Measurements from ENCODE around the gene TBCK. TPM values are rescaled to one million over a fixed set of nuclear protein-coding genes. Genes with fewer than 3 reads are reported as not detected.

TBCK gene
- total and polyA plus RNA-seq, 2 experiments from 2014 or later = 13.9 to 28.9 TPM

DNA sequence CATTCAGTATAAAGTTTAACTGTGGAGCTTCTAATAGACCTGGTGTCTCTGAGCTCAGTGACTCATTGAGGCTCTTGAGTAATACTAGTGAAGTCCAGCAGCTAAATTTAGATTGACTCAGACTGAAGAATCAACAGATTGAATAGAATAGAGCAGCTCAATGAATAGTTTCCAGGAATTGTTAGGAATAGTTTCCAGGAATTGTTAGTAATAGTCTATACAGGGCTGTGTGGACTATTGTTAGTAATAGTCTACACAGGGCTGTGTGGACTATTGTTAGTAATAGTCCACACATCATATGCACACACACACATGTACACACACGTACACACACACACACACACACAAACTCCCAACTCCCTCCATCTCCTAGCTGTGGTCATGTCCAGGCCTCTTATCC, 49.6 kb upstream of the TBCK start:
- TF ChIP-seq ZNF114 (CRISPR knock-in tag; IDR thresholded peaks at IDR 0.05) (no peak), STAT1 (IDR thresholded peaks at IDR 0.05; ENCODE audit: unreplicated experiment) (no peak), EZH2phosphoT487 (IDR thresholded peaks at IDR 0.05; ENCODE audit: unreplicated experiment) (no peak), CREB1 (CRISPR knock-in tag; IDR thresholded peaks at IDR 0.05; ENCODE audit: low read depth) (no peak), POLR2AphosphoS5 (IDR thresholded peaks at IDR 0.05; ENCODE audit: low read depth) (no peak), NANOG (IDR thresholded peaks at IDR 0.05; ENCODE audit: borderline replicate concordance) (no peak), ZNF331 (CRISPR knock-in tag; IDR thresholded peaks at IDR 0.05; ENCODE audit: low read depth) (no peak), EZH2 (IDR thresholded peaks at IDR 0.05; ENCODE audit: low read depth, unreplicated experiment) (no peak), JUNB (IDR thresholded peaks at IDR 0.05; ENCODE audit: unreplicated experiment) (no peak)
- TF ChIP-seq, protein P1, sequence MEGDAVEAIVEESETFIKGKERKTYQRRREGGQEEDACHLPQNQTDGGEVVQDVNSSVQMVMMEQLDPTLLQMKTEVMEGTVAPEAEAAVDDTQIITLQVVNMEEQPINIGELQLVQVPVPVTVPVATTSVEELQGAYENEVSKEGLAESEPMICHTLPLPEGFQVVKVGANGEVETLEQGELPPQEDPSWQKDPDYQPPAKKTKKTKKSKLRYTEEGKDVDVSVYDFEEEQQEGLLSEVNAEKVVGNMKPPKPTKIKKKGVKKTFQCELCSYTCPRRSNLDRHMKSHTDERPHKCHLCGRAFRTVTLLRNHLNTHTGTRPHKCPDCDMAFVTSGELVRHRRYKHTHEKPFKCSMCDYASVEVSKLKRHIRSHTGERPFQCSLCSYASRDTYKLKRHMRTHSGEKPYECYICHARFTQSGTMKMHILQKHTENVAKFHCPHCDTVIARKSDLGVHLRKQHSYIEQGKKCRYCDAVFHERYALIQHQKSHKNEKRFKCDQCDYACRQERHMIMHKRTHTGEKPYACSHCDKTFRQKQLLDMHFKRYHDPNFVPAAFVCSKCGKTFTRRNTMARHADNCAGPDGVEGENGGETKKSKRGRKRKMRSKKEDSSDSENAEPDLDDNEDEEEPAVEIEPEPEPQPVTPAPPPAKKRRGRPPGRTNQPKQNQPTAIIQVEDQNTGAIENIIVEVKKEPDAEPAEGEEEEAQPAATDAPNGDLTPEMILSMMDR (conservative IDR thresholded peaks at IDR 0.05; ENCODE audit: low read depth in 2 of 2) = no peak
- TF ChIP-seq, protein P2, sequence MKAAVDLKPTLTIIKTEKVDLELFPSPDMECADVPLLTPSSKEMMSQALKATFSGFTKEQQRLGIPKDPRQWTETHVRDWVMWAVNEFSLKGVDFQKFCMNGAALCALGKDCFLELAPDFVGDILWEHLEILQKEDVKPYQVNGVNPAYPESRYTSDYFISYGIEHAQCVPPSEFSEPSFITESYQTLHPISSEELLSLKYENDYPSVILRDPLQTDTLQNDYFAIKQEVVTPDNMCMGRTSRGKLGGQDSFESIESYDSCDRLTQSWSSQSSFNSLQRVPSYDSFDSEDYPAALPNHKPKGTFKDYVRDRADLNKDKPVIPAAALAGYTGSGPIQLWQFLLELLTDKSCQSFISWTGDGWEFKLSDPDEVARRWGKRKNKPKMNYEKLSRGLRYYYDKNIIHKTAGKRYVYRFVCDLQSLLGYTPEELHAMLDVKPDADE (IDR thresholded peaks at IDR 0.05) = no peak
- TF ChIP-seq, protein P3, sequence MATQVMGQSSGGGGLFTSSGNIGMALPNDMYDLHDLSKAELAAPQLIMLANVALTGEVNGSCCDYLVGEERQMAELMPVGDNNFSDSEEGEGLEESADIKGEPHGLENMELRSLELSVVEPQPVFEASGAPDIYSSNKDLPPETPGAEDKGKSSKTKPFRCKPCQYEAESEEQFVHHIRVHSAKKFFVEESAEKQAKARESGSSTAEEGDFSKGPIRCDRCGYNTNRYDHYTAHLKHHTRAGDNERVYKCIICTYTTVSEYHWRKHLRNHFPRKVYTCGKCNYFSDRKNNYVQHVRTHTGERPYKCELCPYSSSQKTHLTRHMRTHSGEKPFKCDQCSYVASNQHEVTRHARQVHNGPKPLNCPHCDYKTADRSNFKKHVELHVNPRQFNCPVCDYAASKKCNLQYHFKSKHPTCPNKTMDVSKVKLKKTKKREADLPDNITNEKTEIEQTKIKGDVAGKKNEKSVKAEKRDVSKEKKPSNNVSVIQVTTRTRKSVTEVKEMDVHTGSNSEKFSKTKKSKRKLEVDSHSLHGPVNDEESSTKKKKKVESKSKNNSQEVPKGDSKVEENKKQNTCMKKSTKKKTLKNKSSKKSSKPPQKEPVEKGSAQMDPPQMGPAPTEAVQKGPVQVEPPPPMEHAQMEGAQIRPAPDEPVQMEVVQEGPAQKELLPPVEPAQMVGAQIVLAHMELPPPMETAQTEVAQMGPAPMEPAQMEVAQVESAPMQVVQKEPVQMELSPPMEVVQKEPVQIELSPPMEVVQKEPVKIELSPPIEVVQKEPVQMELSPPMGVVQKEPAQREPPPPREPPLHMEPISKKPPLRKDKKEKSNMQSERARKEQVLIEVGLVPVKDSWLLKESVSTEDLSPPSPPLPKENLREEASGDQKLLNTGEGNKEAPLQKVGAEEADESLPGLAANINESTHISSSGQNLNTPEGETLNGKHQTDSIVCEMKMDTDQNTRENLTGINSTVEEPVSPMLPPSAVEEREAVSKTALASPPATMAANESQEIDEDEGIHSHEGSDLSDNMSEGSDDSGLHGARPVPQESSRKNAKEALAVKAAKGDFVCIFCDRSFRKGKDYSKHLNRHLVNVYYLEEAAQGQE (IDR thresholded peaks at IDR 0.05; ENCODE audit: unreplicated experiment) = no peak
- TF ChIP-seq, protein P4, sequence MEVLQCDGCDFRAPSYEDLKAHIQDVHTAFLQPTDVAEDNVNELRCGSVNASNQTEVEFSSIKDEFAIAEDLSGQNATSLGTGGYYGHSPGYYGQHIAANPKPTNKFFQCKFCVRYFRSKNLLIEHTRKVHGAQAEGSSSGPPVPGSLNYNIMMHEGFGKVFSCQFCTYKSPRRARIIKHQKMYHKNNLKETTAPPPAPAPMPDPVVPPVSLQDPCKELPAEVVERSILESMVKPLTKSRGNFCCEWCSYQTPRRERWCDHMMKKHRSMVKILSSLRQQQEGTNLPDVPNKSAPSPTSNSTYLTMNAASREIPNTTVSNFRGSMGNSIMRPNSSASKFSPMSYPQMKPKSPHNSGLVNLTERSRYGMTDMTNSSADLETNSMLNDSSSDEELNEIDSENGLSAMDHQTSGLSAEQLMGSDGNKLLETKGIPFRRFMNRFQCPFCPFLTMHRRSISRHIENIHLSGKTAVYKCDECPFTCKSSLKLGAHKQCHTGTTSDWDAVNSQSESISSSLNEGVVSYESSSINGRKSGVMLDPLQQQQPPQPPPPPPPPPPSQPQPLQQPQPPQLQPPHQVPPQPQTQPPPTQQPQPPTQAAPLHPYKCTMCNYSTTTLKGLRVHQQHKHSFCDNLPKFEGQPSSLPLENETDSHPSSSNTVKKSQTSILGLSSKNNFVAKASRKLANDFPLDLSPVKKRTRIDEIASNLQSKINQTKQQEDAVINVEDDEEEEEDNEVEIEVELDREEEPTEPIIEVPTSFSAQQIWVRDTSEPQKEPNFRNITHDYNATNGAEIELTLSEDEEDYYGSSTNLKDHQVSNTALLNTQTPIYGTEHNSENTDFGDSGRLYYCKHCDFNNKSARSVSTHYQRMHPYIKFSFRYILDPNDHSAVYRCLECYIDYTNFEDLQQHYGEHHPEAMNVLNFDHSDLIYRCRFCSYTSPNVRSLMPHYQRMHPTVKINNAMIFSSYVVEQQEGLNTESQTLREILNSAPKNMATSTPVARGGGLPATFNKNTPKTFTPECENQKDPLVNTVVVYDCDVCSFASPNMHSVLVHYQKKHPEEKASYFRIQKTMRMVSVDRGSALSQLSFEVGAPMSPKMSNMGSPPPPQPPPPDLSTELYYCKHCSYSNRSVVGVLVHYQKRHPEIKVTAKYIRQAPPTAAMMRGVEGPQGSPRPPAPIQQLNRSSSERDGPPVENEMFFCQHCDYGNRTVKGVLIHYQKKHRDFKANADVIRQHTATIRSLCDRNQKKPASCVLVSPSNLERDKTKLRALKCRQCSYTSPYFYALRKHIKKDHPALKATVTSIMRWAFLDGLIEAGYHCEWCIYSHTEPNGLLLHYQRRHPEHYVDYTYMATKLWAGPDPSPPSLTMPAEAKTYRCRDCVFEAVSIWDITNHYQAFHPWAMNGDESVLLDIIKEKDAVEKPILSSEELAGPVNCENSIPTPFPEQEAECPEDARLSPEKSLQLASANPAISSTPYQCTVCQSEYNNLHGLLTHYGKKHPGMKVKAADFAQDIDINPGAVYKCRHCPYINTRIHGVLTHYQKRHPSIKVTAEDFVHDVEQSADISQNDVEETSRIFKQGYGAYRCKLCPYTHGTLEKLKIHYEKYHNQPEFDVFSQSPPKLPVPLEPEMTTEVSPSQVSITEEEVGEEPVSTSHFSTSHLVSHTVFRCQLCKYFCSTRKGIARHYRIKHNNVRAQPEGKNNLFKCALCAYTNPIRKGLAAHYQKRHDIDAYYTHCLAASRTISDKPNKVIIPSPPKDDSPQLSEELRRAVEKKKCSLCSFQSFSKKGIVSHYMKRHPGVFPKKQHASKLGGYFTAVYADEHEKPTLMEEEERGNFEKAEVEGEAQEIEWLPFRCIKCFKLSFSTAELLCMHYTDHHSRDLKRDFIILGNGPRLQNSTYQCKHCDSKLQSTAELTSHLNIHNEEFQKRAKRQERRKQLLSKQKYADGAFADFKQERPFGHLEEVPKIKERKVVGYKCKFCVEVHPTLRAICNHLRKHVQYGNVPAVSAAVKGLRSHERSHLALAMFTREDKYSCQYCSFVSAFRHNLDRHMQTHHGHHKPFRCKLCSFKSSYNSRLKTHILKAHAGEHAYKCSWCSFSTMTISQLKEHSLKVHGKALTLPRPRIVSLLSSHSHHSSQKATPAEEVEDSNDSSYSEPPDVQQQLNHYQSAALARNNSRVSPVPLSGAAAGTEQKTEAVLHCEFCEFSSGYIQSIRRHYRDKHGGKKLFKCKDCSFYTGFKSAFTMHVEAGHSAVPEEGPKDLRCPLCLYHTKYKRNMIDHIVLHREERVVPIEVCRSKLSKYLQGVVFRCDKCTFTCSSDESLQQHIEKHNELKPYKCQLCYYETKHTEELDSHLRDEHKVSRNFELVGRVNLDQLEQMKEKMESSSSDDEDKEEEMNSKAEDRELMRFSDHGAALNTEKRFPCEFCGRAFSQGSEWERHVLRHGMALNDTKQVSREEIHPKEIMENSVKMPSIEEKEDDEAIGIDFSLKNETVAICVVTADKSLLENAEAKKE (CRISPR knock-in tag; IDR thresholded peaks at IDR 0.05) = no peak
- ATAC-seq (no peak), DNase-seq (ENCODE audit: low spot score) (no peak)
- Histone ChIP-seq H3F3A (replicated peaks; ENCODE audit: low read depth) (no peaks in the 10 kb centered on the region), H3K9me2 (ENCODE audit: insufficient read depth) (no peaks in the 10 kb centered on the region), H3K4me2 (no peak overlapping the region), H3K4me3 (no peak overlapping the region), H3K4me1 (ENCODE audit: insufficient read depth) (no peaks in the 10 kb centered on the region), H3K36me3 (ENCODE audit: insufficient read depth) (no peaks in the 10 kb centered on the region), H3K79me2 (replicated peaks; ENCODE audit: insufficient read depth) (no peaks in the 10 kb centered on the region), H2AFZ (no peak overlapping the region), H3K27me3 (ENCODE audit: insufficient read depth) (no peaks in the 10 kb centered on the region), H3K27ac (ENCODE audit: low read depth) (no peak overlapping the region), H4K20me1 (replicated peaks; ENCODE audit: insufficient read depth) (no peaks in the 10 kb centered on the region)
- Mint-ChIP-seq H3K27ac (no peak overlapping the region), H3K9me3 (no peaks in the 10 kb centered on the region), H3K27me3 (ENCODE audit: insufficient read depth, low read depth, poor library complexity) (no peaks in the 10 kb centered on the region), H3K4me3 (no peak overlapping the region), H3K36me3 (ENCODE audit: low read depth) (no peaks in the 10 kb centered on the region), H3K4me1 (peaks cover 17% of the 10 kb centered on the region)

All from GM23338 (cell line).